ENCODE results near the gene ITPRIPL1.

GRCh38 chr2:96356889-96357288 lies 31.8 kb downstream of the ITPRIPL1 start:
- TF ChIP-seq, protein P1, sequence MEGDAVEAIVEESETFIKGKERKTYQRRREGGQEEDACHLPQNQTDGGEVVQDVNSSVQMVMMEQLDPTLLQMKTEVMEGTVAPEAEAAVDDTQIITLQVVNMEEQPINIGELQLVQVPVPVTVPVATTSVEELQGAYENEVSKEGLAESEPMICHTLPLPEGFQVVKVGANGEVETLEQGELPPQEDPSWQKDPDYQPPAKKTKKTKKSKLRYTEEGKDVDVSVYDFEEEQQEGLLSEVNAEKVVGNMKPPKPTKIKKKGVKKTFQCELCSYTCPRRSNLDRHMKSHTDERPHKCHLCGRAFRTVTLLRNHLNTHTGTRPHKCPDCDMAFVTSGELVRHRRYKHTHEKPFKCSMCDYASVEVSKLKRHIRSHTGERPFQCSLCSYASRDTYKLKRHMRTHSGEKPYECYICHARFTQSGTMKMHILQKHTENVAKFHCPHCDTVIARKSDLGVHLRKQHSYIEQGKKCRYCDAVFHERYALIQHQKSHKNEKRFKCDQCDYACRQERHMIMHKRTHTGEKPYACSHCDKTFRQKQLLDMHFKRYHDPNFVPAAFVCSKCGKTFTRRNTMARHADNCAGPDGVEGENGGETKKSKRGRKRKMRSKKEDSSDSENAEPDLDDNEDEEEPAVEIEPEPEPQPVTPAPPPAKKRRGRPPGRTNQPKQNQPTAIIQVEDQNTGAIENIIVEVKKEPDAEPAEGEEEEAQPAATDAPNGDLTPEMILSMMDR (IDR thresholded peaks at IDR 0.05), result no peak
- no peak for TF ChIP-seq EZH2 (IDR thresholded peaks at IDR 0.05)
